Astrocyte of the cerebellum (primary cell): ENCODE data around the gene SLC22A4.

Experiments
- DNase-seq: peaks from one replicate; pipeline ENCODE4 v3.0.0-alpha.2; 2011; ENCODE audit warnings: low read depth
- H3K4me3 ChIP-seq: 2 replicates; pipeline ENCODE4 v1.5.1; 2011; ENCODE audit warnings: mild to moderate bottlenecking, low read depth, low read length, moderate library complexity
- in situ Hi-C: cut with HindIII; loops from 2 replicates; pipeline ENCODE4 v1.10.0; 2017; ENCODE audit warnings: low sequenced_read_pairs
- TF ChIP-seq, protein P1 (sequence below): IDR thresholded peaks from 2 replicates; pipeline ENCODE4 v1.5.1; 2012; ENCODE audit warnings: low read length, low read depth, moderate library complexity, mild to moderate bottlenecking; ENCODE audit errors: missing control alignments

Gene SLC22A4

DNA sequence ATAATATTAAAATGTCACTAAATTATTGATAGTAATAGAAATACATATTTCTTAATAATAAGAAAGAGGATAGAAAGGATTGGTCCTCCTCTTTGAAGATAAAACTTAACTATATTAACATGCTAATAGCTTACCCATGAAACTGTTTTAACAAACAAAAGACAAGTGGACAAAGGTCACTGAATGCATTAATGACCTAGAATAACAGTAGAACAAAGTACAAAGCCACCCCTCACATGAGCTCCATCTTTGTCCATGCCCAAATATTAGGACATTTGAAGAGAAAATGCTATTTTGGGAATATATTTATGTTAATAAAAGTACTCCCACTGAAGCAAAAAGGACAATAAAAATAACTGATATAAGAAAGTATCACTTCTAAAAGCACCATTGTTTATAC lies 41.2 kb downstream of the SLC22A4 start:
- TF ChIP-seq, protein P1, sequence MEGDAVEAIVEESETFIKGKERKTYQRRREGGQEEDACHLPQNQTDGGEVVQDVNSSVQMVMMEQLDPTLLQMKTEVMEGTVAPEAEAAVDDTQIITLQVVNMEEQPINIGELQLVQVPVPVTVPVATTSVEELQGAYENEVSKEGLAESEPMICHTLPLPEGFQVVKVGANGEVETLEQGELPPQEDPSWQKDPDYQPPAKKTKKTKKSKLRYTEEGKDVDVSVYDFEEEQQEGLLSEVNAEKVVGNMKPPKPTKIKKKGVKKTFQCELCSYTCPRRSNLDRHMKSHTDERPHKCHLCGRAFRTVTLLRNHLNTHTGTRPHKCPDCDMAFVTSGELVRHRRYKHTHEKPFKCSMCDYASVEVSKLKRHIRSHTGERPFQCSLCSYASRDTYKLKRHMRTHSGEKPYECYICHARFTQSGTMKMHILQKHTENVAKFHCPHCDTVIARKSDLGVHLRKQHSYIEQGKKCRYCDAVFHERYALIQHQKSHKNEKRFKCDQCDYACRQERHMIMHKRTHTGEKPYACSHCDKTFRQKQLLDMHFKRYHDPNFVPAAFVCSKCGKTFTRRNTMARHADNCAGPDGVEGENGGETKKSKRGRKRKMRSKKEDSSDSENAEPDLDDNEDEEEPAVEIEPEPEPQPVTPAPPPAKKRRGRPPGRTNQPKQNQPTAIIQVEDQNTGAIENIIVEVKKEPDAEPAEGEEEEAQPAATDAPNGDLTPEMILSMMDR, result no peak
- no peak overlapping the region for H3K4me3 ChIP-seq
- in situ Hi-C loops, result no loop called here
- no peak for DNase-seq

DNA sequence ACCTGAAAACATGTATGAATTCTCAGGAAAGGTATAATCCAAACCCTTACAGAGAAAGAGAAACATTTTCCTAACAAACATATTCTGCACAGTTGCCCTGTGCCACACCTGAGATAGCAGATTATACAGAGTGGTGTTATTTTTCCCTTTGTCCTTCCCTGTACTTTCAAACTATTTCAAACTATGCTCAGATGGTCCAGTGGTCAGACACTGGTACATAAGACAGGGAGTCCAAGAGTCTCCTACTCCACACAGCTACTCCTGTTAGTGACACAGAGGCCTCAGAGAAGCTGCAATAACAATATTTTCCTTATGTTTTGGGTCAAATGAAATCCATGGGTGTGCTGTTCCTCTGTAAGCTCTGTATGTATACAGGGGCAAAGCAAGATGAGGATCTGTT lies 45.3 kb downstream of the SLC22A4 start:
- in situ Hi-C loops, result no loop called here
- no peak for DNase-seq
- H3K4me3 ChIP-seq, result no peak overlapping the region
- TF ChIP-seq, protein P1, result no peak

DNA sequence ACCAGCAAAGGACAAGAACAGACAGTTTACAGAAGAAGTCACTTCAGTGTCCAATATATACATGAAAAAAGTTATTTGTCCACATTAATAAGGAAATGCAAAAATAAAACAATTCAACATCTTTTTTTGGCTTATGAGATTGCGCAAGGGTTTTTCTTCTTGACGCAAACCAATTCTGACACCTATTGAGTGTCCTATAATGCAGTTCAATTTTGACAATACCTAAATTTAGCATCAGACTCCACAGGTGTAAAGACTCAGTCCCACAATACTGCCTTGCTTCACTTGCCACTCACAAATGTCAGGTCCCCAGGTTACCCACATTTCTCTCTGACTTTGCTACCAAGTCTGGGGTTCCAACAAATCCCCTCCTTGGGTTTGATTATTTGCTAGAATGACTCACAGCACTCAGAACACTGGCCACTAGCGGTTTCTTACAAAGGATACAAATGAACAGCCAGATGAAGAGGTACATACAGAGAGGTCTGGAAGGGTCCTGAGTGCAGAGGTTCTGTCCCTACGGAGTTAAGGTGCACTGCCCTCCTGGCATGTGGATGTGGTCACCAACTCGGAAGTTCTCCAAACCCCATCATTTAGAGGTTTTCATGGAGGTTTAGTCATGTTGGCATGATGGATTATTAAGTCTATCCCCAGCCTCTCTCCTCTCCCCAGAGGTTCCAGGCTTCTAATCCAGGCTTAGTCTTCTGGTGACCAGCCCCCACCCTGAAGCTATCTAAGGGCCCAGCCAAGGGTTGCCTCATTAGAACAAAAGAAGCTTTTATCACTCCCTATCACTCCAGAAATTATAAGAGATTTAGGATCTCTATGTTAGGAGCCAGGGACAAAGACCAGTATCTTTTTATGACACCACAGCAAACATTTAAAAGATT lies 48.3 kb downstream of the SLC22A4 start:
- TF ChIP-seq, protein P1, result peak; percentile 3

DNA sequence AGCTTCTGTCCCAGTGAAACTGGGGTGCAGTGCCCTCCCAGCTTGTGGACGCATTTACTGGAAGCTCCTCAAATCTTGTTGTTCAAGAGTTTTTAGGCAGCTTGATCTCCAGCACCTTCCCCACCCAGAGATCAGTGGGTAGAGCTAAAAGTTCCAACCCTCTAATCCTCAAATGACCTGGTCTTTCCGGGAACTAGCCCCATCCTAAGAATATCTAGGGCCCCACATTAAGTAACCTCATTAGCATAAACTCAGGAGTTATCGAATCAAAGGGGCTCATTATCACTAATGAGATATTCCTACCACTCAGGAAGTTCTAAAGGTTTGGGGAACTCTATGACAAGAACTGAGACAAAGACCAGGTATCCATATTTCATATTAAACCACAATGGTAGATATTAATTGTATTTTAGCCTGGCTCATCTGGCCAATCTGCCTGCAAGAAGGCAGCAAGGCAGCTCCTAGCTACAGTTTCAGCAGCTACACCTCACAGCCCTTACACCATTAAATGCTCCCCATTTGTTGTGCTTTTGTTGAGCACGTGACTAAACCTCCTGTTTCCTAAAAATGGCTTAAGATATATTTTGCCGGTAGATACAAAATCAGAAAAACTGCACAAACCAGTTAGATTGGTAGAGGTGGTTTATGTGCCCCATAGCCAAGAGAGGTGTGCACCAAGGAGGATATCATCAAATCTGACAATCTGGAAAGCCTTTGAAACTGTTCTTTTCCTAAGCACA lies 50.8 kb downstream of the SLC22A4 start:
- in situ Hi-C loops, result no loop called here
- TF ChIP-seq, protein P1, result no peak
- no peak for DNase-seq
- H3K4me3 ChIP-seq, result no peak overlapping the region

More for the DNA sequence above, 48.3 kb downstream of the SLC22A4 start:
- no peak for DNase-seq
- in situ Hi-C loops, result no loop called here
- H3K4me3 ChIP-seq, result no peak overlapping the region

DNA sequence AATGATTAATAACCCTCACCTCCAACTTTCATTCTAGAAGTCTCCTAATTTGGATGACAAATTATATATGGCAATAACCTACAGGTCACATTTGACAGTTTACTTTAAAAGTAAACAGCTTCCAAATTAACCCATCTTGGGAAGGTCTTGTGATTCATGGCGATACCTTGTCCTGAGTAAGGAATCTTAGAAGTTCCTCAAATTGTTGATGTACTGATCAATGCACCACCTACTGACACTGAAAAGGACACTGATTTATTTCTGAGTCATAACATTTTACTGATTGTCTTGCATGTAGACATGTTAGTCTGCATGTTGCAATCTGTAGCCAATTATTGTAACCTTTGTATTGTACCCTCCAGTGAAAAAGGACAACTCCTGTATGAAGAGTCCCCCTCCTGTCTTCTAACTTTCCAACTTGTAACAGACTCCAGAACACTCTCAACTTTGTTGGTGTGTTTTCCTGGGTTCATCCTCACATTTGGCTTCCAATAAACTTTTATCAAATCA lies 59.3 kb downstream of the SLC22A4 start:
- H3K4me3 ChIP-seq, result no peak overlapping the region
- TF ChIP-seq, protein P1, result no peak
- in situ Hi-C loops, result no loop called here
- no peak for DNase-seq

DNA sequence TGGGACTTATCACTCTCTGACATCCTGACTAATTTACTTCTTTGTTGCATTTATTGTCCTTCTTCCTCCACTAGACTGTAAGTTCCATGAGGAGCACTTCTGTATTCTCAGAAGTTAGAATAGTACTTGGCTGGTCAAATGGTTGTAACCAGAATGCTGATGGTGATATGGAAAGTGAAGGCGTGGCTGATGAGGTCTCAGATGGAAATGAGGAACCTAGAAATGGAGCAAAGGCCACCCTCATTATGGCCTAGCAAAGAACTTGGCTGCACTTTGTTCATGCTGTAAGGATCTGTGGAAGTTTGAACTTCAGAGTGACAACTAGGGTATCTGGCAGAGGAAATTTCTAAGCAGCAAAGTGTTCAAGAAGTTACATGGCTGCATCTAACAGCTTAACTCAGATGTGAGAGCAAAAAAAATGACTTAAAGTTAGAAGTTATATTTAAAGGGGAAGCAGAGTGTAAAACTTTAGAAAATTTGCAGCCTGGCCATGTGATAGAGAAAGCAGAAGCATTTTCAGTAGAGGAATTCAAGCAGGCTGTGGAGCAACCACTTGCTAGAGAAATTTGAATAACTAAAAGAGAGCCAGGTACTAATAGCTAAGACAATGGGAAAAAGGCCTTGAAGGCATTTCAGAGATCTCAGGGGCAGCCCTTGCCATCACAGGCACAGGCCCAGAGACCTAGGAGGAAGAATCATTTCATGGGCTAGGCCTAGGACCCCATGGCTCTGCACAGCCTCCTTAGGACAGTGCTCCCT lies 60.4 kb downstream of the SLC22A4 start:
- in situ Hi-C loops, result no loop called here
- TF ChIP-seq, protein P1, result no peak
- H3K4me3 ChIP-seq, result no peak overlapping the region
- DNase-seq, result no peak
